ENCODE measurements around the gene PPP6C. TPM values are rescaled to one million over a fixed set of nuclear protein-coding genes. Genes with fewer than 3 reads are reported as not detected.
"Not testable (repeated sequence)": the region's sequence is repeated elsewhere in the genome, so short reads cannot be mapped to it uniquely, and the experiment has no call there.

PPP6C gene
- total RNA-seq, 1 experiment from 2014 or later: 41.2 TPM

DNA sequence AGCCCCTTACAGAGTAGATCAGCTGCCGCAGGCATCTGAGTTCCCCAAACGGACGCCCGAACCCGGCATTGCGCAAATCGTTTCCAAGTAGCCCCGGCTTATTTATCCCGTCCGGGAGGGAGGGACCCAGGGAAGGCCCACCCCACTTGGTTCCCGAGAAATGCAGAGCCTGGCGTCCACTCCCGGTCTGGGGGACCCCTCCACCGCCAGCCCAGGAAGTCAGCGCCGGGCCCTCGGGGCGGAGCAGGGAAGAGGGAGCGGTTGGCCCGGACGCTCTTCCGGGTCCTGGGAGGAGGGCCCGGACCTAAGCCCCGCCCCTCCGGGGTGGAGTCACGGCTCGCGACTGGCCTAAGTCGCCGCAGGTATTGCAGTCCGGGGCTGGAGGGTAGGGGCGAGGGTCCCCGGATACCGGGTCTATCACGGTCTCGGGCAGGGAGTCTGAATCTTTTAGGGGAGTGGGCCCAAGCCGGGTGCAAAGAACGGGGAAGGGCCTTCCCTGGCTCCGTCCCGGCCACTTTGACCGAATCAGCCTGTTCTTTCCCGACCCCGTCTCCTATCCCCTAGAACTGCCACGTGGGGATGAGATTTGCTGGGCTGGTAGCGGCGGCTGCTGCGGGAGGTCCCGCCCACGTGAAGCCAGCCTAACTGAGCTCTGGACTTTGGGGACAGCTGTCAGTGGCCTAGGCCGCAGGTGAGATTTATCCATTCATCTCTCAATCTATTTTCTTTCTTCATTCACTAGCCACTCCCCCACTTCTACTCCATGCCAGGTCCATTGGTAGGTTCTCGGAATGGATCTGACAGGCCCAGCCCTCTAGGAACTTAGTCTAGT lies 10.8 kb upstream of the PPP6C start, which contains the start of gene RABEPK:
Gene RABEPK, plus strand, starts transcription at position 327 of the 832 bp plus-strand sequence. CDS start 2,472 bp downstream, outside the sequence.
- TF ChIP-seq CTCF (IDR thresholded peaks at IDR 0.05; ENCODE audit: insufficient read depth in 1 of 2, low read depth in 1 of 2, low read length in 1 of 2, severe bottlenecking in 1 of 2, unreplicated experiment in 1 of 2): no peak
- Histone ChIP-seq H3K9me3 (no peaks in the 10 kb centered on the region), H3K27me3 (replicated peaks; ENCODE audit: control insufficient read depth, insufficient read depth, low read length) (no peaks in the 10 kb centered on the region), H3K4me1 (peaks cover 13% of the 10 kb centered on the region), H3K4me3 (ENCODE audit: low read depth, low read length) (peak within 1 kb of the TSS; percentile 69), H3K36me3 (ENCODE audit: control insufficient read depth, insufficient read depth, low read length) (no peaks in the 10 kb centered on the region)
- Mint-ChIP-seq H3K4me3 (ENCODE audit: unreplicated experiment) (peak within 1 kb of the TSS; percentile 80), H3K9me3 (ENCODE audit: unreplicated experiment) (no peaks in the 10 kb centered on the region), H3K27me3 (ENCODE audit: insufficient read depth, unreplicated experiment) (no peaks in the 10 kb centered on the region), H3K27ac (ENCODE audit: unreplicated experiment) (peak within 1 kb of the TSS; percentile 62), H3K4me1 (ENCODE audit: low read depth, unreplicated experiment) (peaks cover 12% of the 10 kb centered on the region), H3K36me3 (ENCODE audit: insufficient read depth, unreplicated experiment) (peaks cover 13% of the 10 kb centered on the region)
- peak; percentile 94 to 97 for DNase-seq
- POLR2A ChIA-PET: interaction anchor here (0.6 to 1.7 kb wide), 5 partner anchors 10 to 73 kb away, joined by 3 to 21 read pairs (median 6); partner anchors contain the start of gene HSPA5
- TSS peak; percentile 91 for BruUV-seq (replicated peaks)
- intact Hi-C loops (cut with micrococcal nuclease; ENCODE audit: unreplicated experiment): loop anchor here (1.0 to 2.0 kb wide), 2 partner anchors 10 to 40 kb away; partner anchors contain the start of gene HSPA5
- CTCF ChIA-PET: interaction anchor here (0.5 to 1.5 kb wide), 2 partner anchors 41 to 175 kb away, joined by 3 to 7 read pairs; partner anchors contain the start of gene HSPA5

GRCh38 chr9:125195591-125195990 lies 6.0 kb upstream of the PPP6C start:
- H3K27ac Mint-ChIP-seq (ENCODE audit: unreplicated experiment); H3K9me3 Mint-ChIP-seq (ENCODE audit: unreplicated experiment); POLR2A ChIA-PET; H3K4me3 ChIP-seq (ENCODE audit: low read depth, low read length); H3K36me3 ChIP-seq (ENCODE audit: control insufficient read depth, insufficient read depth, low read length); H3K4me1 Mint-ChIP-seq (ENCODE audit: low read depth, unreplicated experiment); H3K4me3 Mint-ChIP-seq (ENCODE audit: unreplicated experiment); H3K27me3 Mint-ChIP-seq (ENCODE audit: insufficient read depth, unreplicated experiment); DNase-seq; intact Hi-C loops (cut with micrococcal nuclease; ENCODE audit: unreplicated experiment); H3K9me3 ChIP-seq; BruUV-seq (replicated peaks); H3K36me3 Mint-ChIP-seq (ENCODE audit: insufficient read depth, unreplicated experiment); H3K27me3 ChIP-seq (replicated peaks; ENCODE audit: control insufficient read depth, insufficient read depth, low read length); H3K4me1 ChIP-seq: not testable (repeated sequence)
- CTCF ChIA-PET: interaction anchor here (0.6 kb wide), 1 partner anchor 70 kb away, joined by 3 read pairs; no protein-coding TSS in a partner anchor

DNA sequence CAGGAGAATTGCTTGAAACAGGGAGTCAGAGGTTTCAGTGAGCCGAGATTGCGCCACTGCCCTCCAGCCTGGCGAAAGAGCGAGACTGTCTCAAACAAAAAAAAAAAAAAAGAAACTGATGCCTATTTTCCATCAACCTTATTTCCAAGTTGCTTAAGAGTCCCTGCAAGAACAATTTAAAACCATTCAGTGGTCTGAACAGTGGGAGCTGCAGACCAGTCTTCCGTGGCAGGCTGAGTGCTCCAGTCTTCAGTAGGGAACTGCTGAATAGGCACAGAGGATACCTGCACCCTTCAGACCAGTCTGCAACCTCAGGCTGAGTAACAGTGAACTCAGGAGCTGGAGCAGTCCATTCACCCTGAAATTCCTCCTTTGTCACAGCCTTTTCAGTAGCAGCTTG lies 4.9 kb upstream of the PPP6C start:
- BruUV-seq (replicated peaks); H3K9me3 ChIP-seq; H3K4me1 ChIP-seq; POLR2A ChIA-PET; H3K36me3 Mint-ChIP-seq (ENCODE audit: insufficient read depth, unreplicated experiment); H3K36me3 ChIP-seq (ENCODE audit: control insufficient read depth, insufficient read depth, low read length); H3K4me3 Mint-ChIP-seq (ENCODE audit: unreplicated experiment); DNase-seq; intact Hi-C loops (cut with micrococcal nuclease; ENCODE audit: unreplicated experiment); H3K27ac Mint-ChIP-seq (ENCODE audit: unreplicated experiment); H3K27me3 ChIP-seq (replicated peaks; ENCODE audit: control insufficient read depth, insufficient read depth, low read length); H3K4me1 Mint-ChIP-seq (ENCODE audit: low read depth, unreplicated experiment); H3K27me3 Mint-ChIP-seq (ENCODE audit: insufficient read depth, unreplicated experiment); H3K9me3 Mint-ChIP-seq (ENCODE audit: unreplicated experiment); H3K4me3 ChIP-seq (ENCODE audit: low read depth, low read length): not testable (repeated sequence)
- CTCF ChIA-PET: interaction anchor here (0.7 kb wide), 1 partner anchor 960 kb away, joined by 3 read pairs; no protein-coding TSS in a partner anchor

- DNase-seq: no peak
- H3K27me3 ChIP-seq (replicated peaks; ENCODE audit: control insufficient read depth, insufficient read depth, low read length): no peaks in the 10 kb centered on the region
- H3K9me3 ChIP-seq: no peaks in the 10 kb centered on the region
- H3K4me3 ChIP-seq (ENCODE audit: low read depth, low read length): peak overlapping the region; percentile 86
- TF ChIP-seq CTCF (IDR thresholded peaks at IDR 0.05; ENCODE audit: insufficient read depth in 1 of 2, low read depth in 1 of 2, low read length in 1 of 2, severe bottlenecking in 1 of 2, unreplicated experiment in 1 of 2): no peak
- H3K27ac Mint-ChIP-seq (ENCODE audit: unreplicated experiment): peak overlapping the region; percentile 95
- ChIA-PET CTCF (interaction anchor here (0.6 kb wide), 1 partner anchor 14 kb away, joined by 3 read pairs; no protein-coding TSS in a partner anchor), POLR2A (interaction anchor here (0.5 to 1.3 kb wide), 5 partner anchors 9 to 329 kb away, joined by 3 to 13 read pairs (median 6); partner anchors contain the start of genes HSPA5 and RABEPK)
- BruUV-seq (replicated peaks): no TSS peak
- no peaks in the 10 kb centered on the region for H3K27me3 Mint-ChIP-seq (ENCODE audit: insufficient read depth, unreplicated experiment)
- no peaks in the 10 kb centered on the region for H3K36me3 ChIP-seq (ENCODE audit: control insufficient read depth, insufficient read depth, low read length)
- intact Hi-C loops (cut with micrococcal nuclease; ENCODE audit: unreplicated experiment): loop anchor here (1.0 kb wide), 1 partner anchor 10 kb away; the partner anchor contains the start of gene RABEPK
- peak overlapping the region; percentile 94 for H3K4me3 Mint-ChIP-seq (ENCODE audit: unreplicated experiment)
- H3K4me1 Mint-ChIP-seq (ENCODE audit: low read depth, unreplicated experiment): no peaks in the 10 kb centered on the region
- 0 out of 2 replicates have a peak, but pooled peaks cover 7% of the 10 kb centered on the region for H3K4me1 ChIP-seq
- H3K9me3 Mint-ChIP-seq (ENCODE audit: unreplicated experiment): no peaks in the 10 kb centered on the region
- peaks cover 9% of the 10 kb centered on the region for H3K36me3 Mint-ChIP-seq (ENCODE audit: insufficient read depth, unreplicated experiment)
Measured at GRCh38 chr9:125190361-125190801, 778 bp upstream of the PPP6C start.
